GM21723 (cell line): ENCODE data around the gene FAM180B.

Experiments used
- ATAC-seq: cut with Tn5 transposase; IDR thresholded peaks from one replicate; pipeline ENCODE4 v1.9.1; 2021; ENCODE audit warnings: mild to moderate bottlenecking, moderate library complexity; ENCODE audit not compliant: unreplicated experiment

FAM180B gene

DNA sequence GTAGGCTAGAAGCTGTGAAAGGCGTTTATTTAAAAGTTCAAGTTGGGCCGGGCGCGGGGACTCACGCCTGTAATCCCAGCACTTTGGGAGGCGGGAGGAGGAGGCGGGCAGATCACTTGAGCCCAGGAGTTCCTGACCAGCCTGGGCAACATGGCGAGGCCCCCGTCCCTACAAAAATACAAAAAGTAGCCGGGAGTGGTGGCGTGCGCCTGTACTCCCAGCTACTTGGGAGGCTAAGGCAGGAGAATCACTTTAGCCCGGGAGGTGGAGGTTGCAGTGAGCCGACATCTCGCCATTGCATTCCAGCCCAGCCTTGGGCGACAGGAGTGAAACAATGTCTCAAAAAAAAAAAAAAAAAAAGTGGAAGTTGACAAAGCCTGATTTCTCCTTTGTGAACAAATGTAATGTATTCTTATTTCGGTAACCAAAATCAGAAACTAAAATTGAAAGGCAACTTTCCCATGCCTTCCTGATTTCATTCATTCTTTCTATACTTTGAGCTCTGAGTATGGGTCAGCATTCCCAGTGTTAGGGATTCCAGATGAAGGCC, 20.3 kb upstream of the FAM180B start:
- peak; percentile 17 for ATAC-seq

- ATAC-seq, result no peak
Measured at GRCh38 chr11:47569646-47570045, 16.8 kb upstream of the FAM180B start.

- ATAC-seq, result no peak
Measured at GRCh38 chr11:47570651-47571356, 15.7 kb upstream of the FAM180B start.

DNA sequence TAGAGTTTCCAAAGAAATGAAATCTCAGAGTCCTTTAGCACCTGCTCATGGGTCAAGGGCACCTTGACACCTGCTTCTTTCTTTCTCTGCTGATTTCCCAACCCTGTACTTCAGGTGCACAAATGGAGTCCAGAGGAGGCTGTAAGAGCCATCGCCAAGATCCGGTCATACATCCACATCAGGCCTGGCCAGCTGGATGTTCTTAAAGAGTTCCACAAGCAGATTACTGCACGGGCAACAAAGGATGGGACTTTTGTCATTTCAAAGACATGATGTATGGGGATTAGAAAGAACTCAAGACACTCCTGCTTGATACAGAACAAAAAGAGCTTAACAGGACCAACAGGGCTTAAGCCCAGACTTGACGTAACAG, 15.1 kb upstream of the FAM180B start:
- no peak for ATAC-seq

- no peak for ATAC-seq
Measured at GRCh38 chr11:47571895-47572294, 14.6 kb upstream of the FAM180B start.

GRCh38 chr11:47572715-47573255, 13.7 kb upstream of the FAM180B start:
- no peak for ATAC-seq

GRCh38 chr11:47573321-47573720, 13.2 kb upstream of the FAM180B start:
- ATAC-seq, result no peak

DNA sequence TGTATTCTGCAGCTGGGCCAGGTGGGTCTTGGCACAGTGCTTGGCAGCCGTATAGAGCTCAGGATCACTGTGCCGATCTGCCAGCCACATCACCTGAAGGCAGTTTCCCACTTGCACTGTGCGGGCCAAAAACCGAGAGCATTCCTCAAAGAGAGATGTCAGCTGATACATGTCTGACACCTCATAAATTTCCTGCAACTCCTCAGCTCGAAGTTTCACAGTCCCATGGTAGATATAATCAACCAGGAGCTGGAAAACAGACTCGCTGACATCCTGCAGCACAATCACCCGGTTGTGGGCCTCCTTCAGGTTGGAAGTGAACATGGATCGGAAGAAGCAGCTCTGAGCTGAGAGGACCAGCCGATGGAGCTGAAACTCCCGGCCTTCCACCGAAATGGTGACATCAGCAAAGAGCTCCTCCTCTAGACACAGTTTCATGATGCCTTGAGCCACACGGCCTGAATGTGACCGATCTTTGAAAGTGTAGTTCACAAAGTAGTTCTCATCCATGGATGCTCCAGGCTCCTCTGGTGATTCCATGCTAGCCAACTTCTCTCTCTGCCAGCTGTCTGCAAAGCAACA, 8.9 kb upstream of the FAM180B start:
- ATAC-seq, result no peak

GRCh38 chr11:47578524-47579494, 7.7 kb upstream of the FAM180B start, which contains the start of the genes KBTBD4 and NDUFS3:
KBTBD4 (minus strand) TSS chr11:47578970; CDS start chr11:47578951, 19 bp downstream.
NDUFS3 (plus strand) TSS chr11:47579074; CDS start chr11:47579092, 18 bp downstream.
- ATAC-seq, result peak; percentile 92

- no peak for ATAC-seq
Measured at GRCh38 chr11:47583844-47584243, 2.6 kb upstream of the FAM180B start.

GRCh38 chr11:47587039-47587716, 700 bp downstream of the FAM180B start:
- no peak for ATAC-seq

GRCh38 chr11:47587723-47588326, 1.3 kb downstream of the FAM180B start:
- ATAC-seq, result no peak

DNA sequence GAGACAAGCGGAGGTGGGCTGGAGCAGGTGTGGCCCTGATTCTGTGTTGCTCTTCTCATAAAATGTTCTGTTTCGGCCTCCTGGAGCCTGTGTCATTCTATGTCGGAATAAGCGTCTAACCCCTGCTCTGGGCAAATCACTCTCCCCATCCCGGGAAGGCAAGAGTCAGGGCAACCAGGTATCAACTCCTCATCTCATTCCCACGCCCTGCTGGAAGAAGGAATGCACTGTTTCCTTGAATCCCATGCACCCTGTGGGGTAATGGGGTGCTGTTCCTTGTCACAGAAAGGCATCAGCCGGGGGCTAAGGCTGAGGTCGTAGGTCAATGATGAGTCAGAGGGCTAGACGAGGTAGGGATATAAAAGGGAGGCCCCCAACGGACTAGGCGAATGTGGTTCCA, 2.6 kb downstream of the FAM180B start:
- no peak for ATAC-seq

- ATAC-seq, result no peak
Measured at GRCh38 chr11:47589584-47589976, 3.1 kb downstream of the FAM180B start.

DNA sequence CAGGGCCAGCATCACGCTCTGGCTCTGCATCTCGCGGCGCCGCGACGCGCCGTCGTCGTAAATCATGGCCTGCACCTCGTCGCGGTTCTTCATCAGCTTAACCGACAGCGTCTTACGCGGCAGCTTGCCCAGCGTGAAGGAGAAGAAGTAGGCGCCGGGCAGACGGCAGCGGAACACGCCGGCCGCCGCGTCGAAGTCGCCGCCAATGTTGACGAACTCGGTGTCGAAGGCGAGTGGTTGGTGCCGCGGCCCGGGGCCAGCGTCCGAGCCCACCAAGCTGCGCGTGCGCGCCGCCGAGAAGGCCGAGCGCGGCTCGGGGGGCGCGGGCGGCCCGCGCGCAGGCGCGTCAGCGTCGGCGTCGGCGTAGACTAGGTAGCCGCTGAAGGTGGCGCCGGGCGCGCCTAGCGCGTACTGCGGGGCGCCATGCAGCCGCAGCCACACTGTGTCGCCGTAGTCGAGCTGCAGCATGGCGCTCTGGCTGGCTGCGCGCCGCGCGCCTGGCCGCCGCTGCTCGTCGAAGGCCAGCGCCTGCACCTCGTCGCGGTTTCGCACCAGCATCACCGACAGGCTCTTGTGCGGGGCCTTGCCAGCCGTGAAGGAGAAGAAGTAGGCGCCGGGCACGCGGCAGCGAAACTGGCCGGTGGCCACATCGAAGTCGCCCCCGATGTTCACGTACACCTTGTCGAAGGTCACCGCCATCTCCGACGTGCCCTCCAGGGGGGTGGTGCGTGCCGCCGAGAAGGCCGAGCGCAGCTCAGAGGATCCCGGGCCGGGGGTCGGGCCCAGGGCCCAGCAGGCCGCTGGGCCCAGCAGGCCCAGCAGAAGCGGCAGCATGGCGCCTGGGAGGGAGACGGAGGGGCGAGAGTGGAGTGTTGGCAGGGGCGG, 3.7 kb downstream of the FAM180B start:
- ATAC-seq, result no peak

DNA sequence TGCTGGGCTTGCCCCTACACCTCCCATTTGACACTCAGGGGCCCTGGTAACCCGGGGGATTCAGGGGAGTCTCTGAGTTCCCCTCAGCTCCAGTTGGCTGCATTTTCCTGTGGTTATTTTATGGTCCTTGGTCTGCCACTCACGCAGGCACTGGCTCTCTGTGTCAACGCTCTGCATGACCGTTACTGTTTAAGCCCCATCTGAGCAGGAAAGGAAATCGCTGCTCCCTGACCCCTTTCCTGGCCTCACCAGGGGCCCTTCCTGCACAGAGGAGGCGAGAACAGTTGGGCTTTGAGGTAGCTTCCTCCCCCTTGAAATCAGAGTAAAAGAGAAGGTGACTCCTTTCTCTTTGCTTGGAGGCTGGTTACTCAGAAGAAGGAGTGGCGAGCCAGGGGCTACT, 5.3 kb downstream of the FAM180B start:
- ATAC-seq, result no peak

GRCh38 chr11:47592251-47592650, 5.8 kb downstream of the FAM180B start:
- ATAC-seq, result no peak

DNA sequence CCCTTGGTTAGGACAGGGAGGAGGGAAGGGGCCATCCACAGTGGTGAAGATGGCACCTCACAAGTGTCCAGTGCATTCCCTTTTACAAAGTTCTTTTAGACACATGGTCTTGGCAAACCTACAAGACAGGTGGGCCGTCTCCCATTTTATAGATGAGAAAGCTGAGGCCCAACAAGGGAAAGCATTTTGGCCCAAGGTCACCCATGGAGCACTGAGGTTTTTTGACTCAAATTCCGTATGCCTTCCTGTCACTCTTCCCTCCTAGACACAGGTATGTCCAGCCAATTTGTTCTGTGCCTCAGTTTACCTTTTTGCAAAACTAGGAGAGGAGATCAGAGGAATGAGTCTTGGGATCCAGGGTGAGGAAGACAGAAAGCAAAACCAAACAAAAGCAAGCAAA, 6.5 kb downstream of the FAM180B start:
- ATAC-seq, result no peak

- ATAC-seq, result no peak
Measured at GRCh38 chr11:47593492-47593933, 7.0 kb downstream of the FAM180B start.
